Amygdala (tissue), 56 donors: Measurements from ENCODE around the gene CXorf49.
"Not testable (repeated sequence)": the region's sequence is repeated elsewhere in the genome, so short reads cannot be mapped to it uniquely, and the experiment has no call there.

Experiments used
- DNase-seq, 56 donors: peaks; one replicate each; lab custom pipeline; 2025; lab: John Stamatoyannopoulos, UW

CXorf49 gene

DNA sequence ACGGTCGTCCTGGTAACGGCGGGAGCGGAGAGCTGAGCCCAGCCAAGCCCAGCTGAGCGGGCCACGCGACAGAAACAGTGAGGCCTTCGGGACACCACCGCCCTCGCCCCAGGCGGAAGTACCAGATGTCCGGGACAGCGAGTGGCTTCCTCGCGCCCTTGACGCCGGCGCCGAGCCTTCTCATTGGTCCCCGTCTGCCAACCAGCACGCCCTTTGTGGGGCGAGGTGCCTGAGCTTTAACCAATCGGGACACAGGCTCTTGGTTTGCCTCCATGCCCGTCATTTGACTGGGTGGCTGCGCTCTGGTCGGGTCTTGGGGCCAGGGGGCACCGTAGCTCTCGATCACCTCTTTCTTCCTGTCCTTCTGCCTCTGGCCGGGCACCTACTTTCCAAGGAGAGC lies at the start of gene CXorf49:
TSS of gene CXorf49 (minus strand) at position 101 of the 400 bp plus-strand sequence. CDS start 134 bp downstream, outside the sequence.
- DNase-seq: not testable (repeated sequence)

- DNase-seq: not testable (repeated sequence)
Observed at GRCh38 chrX:71767134-71767533, 49.0 kb upstream of the CXorf49 start.

DNA sequence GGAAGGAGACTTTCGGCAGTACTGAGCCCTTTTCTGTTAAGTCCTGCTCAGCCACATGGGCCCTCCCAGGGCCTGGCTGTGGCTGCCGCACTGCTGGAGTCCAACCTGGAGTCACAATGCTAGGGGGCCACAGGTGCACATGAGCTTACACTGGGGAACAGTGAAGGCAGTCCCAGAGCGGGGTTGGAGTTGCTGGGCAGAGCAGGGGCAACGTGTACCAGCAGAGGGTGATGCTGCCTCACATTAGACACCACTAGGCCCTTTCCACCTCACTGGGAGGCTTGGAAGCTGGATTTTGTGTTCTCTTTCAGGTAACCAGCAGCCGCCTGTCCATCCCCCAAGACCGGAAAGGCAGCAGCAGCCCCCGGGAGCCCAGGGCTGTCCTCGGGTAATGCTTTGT lies 47.5 kb upstream of the CXorf49 start:
- DNase-seq: not testable (repeated sequence)

GRCh38 chrX:71764832-71765231 lies 46.7 kb upstream of the CXorf49 start:
- DNase-seq: not testable (repeated sequence)

- DNase-seq: not testable (repeated sequence)
Observed at GRCh38 chrX:71763049-71763448, 45.0 kb upstream of the CXorf49 start, which contains the start of gene CXorf49B. Gene CXorf49B, plus strand, starts transcription at chrX:71763349. Its CDS starts 75 bp downstream, at chrX:71763424.

- not testable (repeated sequence) for DNase-seq
Observed at GRCh38 chrX:71760688-71761281, 42.7 kb upstream of the CXorf49 start.

DNA sequence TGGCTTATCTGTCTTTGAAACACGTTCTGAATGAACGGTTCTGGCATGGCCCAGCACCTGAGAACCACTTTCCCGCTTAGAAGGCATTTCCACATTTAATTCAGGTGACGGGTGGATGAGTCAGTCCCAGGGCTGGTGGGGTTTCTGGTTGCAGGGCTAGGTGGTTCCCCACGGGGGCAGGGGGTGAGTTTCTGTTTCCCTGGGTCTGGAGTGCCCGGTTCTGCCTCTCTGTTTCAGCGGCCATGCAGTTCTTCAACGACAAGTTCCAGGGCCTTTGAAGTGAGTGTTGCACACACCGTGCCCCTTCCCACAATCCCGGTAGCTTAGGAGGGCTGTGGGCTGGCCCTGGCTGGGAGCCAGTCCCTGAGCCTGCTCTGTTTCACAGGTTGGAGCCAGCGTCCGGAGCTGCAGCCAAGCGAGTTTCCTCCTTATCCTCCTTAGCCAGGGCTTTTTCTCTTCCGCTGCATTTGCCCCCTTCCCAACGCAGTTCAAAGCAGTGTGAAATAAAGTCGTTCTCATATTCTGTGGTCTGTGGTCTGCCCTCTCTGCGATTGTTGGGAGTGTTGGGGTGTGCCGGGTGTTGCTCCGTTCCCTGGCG lies 2.3 kb upstream of the CXorf49 start:
- not testable (repeated sequence) for DNase-seq

DNA sequence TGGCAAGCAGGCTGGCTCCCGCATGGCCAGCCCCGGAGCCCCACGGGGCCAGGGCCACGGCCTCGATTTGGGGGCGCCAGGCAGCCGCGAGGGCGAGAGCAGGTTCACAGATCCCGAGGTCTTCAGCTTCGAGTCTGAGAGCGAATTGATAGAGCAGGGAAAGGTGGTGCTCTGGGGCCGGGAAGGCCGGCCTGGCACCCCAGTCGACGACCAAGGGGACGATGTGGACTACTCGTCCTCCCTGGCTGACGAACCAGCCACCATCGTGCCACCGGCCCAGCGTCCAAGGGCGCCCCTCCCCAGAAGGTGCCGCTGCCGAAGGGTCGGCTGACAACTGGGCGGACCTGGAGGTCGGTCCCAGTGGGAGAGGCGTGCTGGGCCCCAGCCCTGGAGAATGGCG lies 1.1 kb upstream of the CXorf49 start:
- not testable (repeated sequence) for DNase-seq

GRCh38 chrX:71716323-71716722 lies 1.8 kb downstream of the CXorf49 start:
- not testable (repeated sequence) for DNase-seq

DNA sequence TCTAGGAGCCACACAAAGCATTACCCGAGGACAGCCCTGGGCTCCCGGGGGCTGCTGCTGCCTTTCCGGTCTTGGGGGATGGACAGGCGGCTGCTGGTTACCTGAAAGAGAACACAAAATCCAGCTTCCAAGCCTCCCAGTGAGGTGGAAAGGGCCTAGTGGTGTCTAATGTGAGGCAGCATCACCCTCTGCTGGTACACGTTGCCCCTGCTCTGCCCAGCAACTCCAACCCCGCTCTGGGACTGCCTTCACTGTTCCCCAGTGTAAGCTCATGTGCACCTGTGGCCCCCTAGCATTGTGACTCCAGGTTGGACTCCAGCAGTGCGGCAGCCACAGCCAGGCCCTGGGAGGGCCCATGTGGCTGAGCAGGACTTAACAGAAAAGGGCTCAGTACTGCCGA lies 2.5 kb downstream of the CXorf49 start:
- DNase-seq: not testable (repeated sequence)

DNA sequence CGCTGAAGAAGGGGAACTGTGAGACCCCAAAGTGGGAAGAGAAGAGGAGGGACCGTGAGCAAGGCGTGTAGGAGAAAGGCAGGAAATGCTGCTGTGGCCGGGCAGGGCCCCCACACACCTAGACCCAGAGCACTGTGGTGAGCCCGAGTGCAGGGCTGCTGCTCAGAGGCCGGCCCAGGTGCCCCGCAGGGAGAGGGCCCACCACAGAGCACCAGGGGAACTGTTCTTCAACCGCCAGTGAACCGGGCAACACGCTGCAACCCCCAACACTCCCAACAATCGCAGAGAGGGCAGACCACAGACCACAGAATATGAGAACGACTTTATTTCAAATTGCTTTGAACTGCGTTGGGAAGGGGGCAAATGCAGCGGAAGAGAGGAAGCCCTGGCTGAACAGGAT lies 4.0 kb downstream of the CXorf49 start:
- not testable (repeated sequence) for DNase-seq

GRCh38 chrX:71702853-71703252 lies 15.2 kb downstream of the CXorf49 start:
- not testable (repeated sequence) for DNase-seq

GRCh38 chrX:71699023-71699344 lies 19.1 kb downstream of the CXorf49 start:
- DNase-seq: not testable (repeated sequence)

DNA sequence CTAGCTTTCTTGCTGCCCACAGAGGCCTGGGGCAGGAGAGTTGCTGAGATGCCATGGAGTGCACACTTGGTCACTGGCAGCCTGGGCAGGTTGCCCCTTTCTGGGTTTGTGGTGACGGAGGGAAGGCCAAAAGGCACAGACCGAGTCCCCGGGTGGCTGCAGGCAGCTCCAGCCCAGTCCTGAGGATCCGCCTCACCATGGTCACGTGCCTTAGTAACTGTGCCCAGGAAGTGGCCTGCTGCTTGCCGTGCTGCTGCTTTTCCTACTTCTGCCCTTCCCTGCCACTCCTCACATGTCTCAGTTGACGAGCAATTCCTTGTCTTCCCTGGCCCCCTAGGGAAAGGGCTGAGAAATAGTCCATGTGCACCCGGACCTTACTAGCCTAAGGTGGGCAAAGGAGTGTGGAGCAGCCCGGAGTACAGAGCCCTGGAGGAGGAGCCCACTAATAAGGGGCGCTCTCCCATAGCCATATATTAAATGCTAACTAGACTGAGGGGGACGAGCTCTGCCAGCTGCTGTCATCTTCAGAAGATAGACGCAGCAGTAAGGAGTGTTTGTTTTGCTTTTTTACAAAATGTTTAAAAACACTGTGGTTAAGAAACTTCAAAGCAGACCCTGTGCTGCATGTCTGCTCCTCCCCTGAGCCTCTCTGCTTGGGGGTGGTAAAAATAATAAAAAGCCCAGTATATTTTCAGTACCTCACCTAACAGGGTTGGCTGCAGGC lies 19.6 kb downstream of the CXorf49 start:
- DNase-seq: not testable (repeated sequence)

DNA sequence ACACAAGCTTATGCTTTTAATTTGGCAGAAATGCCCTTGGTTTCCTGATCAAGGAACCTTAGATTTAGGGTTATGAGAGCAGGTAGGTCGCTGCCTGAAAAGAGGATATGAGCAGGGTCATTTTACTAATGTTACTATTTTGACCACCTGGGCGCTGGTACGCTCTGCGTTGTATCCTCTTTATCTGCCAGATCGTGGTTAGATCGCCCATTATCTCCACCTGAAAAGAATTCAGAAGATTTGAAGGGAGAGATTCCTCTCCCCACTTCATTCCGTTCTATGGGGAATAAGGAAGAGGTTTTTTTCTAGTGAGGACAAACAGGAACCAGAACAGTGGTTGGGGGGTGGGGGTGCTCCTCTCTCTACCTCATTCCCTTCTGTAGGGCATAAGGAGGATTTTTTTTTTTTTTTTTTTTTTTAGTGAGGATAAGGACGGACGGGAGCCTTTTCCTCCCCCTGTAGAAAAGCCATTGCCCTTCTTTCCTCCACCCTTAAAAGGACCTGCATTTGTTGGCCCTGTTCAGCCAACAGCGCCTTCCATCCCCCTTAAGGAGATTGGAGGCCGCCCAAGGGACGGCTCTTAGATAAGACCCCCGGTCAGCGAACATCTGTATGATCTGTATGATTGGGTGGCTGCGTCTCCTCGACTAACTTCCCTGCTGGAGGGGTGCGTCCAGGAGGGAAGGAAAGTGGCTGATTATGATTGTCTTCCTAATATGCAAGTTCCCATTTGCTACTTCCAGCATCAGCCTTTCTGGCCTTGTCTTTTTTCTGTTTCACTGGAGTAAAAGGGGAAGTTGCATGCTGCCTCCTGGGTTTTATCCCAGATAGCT lies 20.4 kb downstream of the CXorf49 start:
- DNase-seq: not testable (repeated sequence)

DNA sequence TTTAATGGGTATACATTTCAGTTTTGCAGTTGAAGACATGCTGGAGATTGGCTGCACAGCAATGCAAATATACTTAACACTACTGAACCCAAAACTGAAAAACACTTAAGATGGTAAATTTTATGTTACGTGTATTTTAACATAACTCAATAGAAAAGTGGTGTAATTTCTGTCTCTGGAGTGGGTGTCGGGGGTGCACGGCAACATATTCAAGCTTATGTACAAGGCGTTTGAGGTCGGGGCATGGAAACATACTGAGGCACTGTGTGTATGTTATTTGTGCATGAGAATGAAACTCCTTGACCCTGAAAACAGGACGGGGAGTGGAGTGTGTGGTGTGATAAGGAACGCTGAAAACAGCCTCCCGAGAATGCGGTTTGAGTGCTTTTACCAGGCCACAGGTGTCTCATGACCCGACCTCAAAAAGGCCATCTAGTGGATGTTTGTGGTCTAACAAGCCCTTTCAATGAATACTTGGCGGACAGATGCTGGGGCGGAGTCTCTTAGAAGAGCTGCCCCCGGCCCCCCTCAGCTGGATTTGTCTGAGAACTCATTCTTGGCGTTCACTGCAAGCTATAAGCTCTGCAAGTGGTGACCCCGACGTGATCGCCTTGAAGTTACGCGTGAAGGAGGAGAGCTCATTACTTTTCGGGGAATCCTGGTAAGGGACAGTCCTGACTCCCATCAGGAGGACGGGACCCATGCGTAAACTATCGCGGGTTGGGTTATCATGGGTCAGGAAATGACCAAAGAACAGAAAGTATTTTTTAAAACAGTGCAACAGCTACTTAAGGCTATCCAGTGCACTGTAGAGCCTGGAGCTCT lies 21.2 kb downstream of the CXorf49 start:
- not testable (repeated sequence) for DNase-seq

GRCh38 chrX:71679575-71680207 lies 38.4 kb downstream of the CXorf49 start:
- no peak for DNase-seq

DNA sequence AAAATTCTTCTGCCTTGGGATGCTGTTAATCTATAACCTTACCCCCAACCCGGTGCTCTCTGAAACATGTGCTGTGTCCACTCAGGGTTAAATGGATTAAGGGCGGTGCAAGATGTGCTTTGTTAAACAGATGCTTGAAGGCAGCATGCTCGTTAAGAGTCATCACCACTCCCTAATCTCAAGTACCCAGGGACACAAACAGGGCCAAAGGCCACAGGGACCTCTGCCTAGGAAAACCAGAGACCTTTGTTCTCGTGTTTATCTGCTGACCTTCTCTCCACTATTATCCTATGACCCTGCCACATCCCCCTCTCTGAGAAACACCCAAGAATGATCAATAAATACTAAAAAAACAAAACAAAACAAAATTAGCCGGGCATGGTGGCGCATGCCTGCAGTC lies 40.9 kb downstream of the CXorf49 start:
- not testable (repeated sequence) for DNase-seq

- DNase-seq: not testable (repeated sequence)
Observed at GRCh38 chrX:71676068-71676795, 41.9 kb downstream of the CXorf49 start.
